Measurements from ENCODE around the gene PLXNC1. TPM values are rescaled to one million over a fixed set of nuclear protein-coding genes. Genes with fewer than 3 reads are reported as not detected.

The PLXNC1 gene
- total RNA-seq, 5 donors from 2014 or later (not counting 1 experiment from before 2014, with no cell fraction given) = 12.9 to 23.9 (median 19.2) TPM

DNA sequence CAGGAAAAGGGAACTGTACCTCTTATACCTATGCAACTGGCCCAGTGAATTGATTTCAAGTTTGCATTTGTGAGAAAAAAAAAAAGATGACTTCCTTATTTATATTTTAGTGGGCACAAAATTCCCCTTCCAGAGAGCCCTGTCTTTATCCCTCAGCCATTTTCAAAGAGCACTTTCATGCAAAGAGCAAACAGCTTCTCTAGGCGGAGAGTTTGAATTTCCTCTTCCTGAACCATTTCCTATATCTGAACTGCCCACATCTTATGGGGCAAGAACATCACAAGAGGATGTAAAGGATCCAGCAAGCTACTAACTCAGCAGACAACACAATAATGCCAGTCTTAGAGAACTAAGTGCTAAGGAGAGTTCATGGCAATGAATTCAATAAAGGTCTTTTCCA, 22.3 kb upstream of the PLXNC1 start:
- H3K4me3 Mint-ChIP-seq = peak overlapping the region in 2 of 3 donors; percentile 5 to 72
- POLR2A ChIA-PET = interaction anchor here (0.5 to 0.7 kb wide), 2 partner anchors 8 to 108 kb away, joined by 3 to 4 read pairs; no protein-coding TSS in a partner anchor

DNA sequence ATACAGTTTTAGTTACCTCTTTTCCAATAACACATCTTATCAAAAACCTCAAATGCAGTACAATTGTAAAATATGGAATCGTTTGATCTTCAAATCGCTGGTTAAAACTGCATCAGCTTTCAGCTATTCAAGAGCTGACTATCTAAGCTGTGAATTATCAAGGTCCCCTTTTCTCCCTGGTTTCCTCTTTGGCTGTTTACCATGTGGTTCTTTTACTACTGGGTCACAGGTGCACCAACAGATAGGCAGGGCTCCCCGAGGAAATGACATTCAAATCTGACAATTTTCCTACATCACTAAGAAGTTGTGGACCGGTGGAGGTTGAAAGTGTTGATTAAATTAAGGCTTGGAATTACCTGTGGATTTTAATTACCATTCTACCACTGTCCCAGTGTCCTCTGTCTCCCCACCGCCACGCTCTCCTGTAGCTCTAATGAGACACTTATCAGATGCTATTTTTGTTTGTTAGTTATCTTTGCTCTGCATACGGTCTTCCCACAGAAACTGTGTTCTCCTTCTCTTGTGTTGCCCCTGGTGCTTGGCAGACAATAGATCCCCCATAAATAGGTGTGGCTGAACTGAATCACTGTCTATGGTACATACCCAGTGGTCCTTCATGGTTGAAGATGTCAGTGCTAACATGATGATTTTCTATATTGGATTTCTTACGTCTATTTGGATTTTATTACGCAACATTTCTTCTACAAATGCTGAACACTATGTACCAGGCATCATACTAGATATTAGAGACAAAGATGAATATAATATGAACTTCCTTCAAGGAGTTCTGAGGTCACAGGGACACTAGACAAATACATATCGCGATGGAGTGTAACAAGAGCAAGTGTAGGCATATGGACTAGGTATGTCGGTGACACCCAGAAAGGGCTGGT, 20.9 kb upstream of the PLXNC1 start:
- Histone ChIP-seq H3K36me3 (ENCODE audit: control insufficient read depth in 2 of 2, extremely low read depth in 1 of 2, insufficient read depth in 1 of 2, low read length in 1 of 2) (no peaks in the 10 kb centered on the region), H3K4me1 (ENCODE audit: control insufficient read depth in 1 of 2, extremely low read depth in 1 of 2, insufficient read depth in 2 of 2, low read length in 2 of 2) (peaks cover 15 to 41% of the 10 kb centered on the region in 2 experiments), H3K9me3 (no peaks in the 10 kb centered on the region), H3K27me3 (replicated peaks in 1 of 2; ENCODE audit: control insufficient read depth in 2 of 2, extremely low read depth in 1 of 2, insufficient read depth in 2 of 2, low read length in 1 of 2) (no peaks in the 10 kb centered on the region), H3K27ac (ENCODE audit: low read length) (no peak overlapping the region), H3K4me3 (ENCODE audit: control insufficient read depth in 1 of 2, extremely low read depth in 1 of 2, low read length in 1 of 2) (no peak overlapping the region)
- Mint-ChIP-seq H3K4me1 (peaks cover 49 to 53% (median 52%) of the 10 kb centered on the region in 3 donors), H3K27me3 (no peaks in the 10 kb centered on the region), H3K36me3 (no peaks in the 10 kb centered on the region), H3K4me3 (no peak overlapping the region), H3K9me3 (no peaks in the 10 kb centered on the region), H3K27ac (peak overlapping the region; percentile 1 to 17)
- 85% methylated on average over 4 of the region's 12 CpGs for WGBS (ENCODE audit: insufficient coverage)
- ATAC-seq (replicated peaks in 1 of 4) (no peak), DNase-seq (no peak)
- POLR2A ChIA-PET = interaction anchor here in 1 of 2 donors (0.7 kb wide), 1 partner anchor 26 kb away, joined by 3 read pairs; no protein-coding TSS in a partner anchor
- CTCF ChIA-PET = interaction anchor here in 1 of 2 donors (0.5 to 1.3 kb wide), 2 partner anchors 27 to 395 kb away, joined by 4 to 5 read pairs; no protein-coding TSS in a partner anchor

More for the DNA sequence above, 22.3 kb upstream of the PLXNC1 start:
- no CpG with 5 or more reads among the region's 1 CpG for WGBS (ENCODE audit: insufficient coverage)
- Mint-ChIP-seq H3K4me1 (peaks cover 52 to 59% (median 55%) of the 10 kb centered on the region in 3 donors), H3K27ac (peak overlapping the region; percentile 80 to 84), H3K36me3 (no peaks in the 10 kb centered on the region), H3K9me3 (no peaks in the 10 kb centered on the region), H3K27me3 (no peaks in the 10 kb centered on the region)
- H3K9me3 ChIP-seq = no peaks in the 10 kb centered on the region
- peak overlapping the region; percentile 2 for H3K27ac ChIP-seq (ENCODE audit: low read length)
- H3K4me3 ChIP-seq (ENCODE audit: control insufficient read depth in 1 of 2, extremely low read depth in 1 of 2, low read length in 1 of 2) = no peak overlapping the region
- no peaks in the 10 kb centered on the region for H3K27me3 ChIP-seq (replicated peaks in 1 of 2; ENCODE audit: control insufficient read depth in 2 of 2, extremely low read depth in 1 of 2, insufficient read depth in 2 of 2, low read length in 1 of 2)
- H3K36me3 ChIP-seq (ENCODE audit: control insufficient read depth in 2 of 2, extremely low read depth in 1 of 2, insufficient read depth in 1 of 2, low read length in 1 of 2) = no peaks in the 10 kb centered on the region
- CTCF ChIA-PET = interaction anchor here (0.6 to 3.5 kb wide), 5 partner anchors 9 to 658 kb away, joined by 3 to 16 read pairs (median 3); no protein-coding TSS in a partner anchor
- ATAC-seq (replicated peaks in 1 of 4) (peak; percentile 25 to 62 (median 32)), DNase-seq (peak in 1 of 35 experiments; percentile 16)
- peaks cover 15 to 44% of the 10 kb centered on the region in 2 experiments for H3K4me1 ChIP-seq (ENCODE audit: control insufficient read depth in 1 of 2, extremely low read depth in 1 of 2, insufficient read depth in 2 of 2, low read length in 2 of 2)

- Mint-ChIP-seq H3K27me3 (no peaks in the 10 kb centered on the region), H3K27ac (no peak overlapping the region), H3K9me3 (no peaks in the 10 kb centered on the region), H3K4me1 (peaks cover 41 to 45% (median 44%) of the 10 kb centered on the region in 3 donors), H3K4me3 (no peak overlapping the region), H3K36me3 (no peaks in the 10 kb centered on the region)
- ATAC-seq (replicated peaks in 1 of 4) (no peak), DNase-seq (no peak)
- Histone ChIP-seq H3K4me3 (ENCODE audit: control insufficient read depth in 1 of 2, extremely low read depth in 1 of 2, low read length in 1 of 2) (no peak overlapping the region), H3K36me3 (ENCODE audit: control insufficient read depth in 2 of 2, extremely low read depth in 1 of 2, insufficient read depth in 1 of 2, low read length in 1 of 2) (no peaks in the 10 kb centered on the region), H3K4me1 (ENCODE audit: control insufficient read depth in 1 of 2, extremely low read depth in 1 of 2, insufficient read depth in 2 of 2, low read length in 2 of 2) (peaks cover 11 to 34% of the 10 kb centered on the region in 2 experiments), H3K9me3 (no peaks in the 10 kb centered on the region), H3K27me3 (replicated peaks in 1 of 2; ENCODE audit: control insufficient read depth in 2 of 2, extremely low read depth in 1 of 2, insufficient read depth in 2 of 2, low read length in 1 of 2) (no peaks in the 10 kb centered on the region), H3K27ac (ENCODE audit: low read length) (no peak overlapping the region)
- ChIA-PET CTCF (interaction anchor here (0.5 to 0.6 kb wide), 2 partner anchors 49 to 630 kb away, joined by 4 to 5 read pairs; no protein-coding TSS in a partner anchor), POLR2A (interaction anchor here in 1 of 2 donors (0.5 kb wide), 1 partner anchor 1182 kb away, joined by 5 read pairs; no protein-coding TSS in a partner anchor)
- WGBS (ENCODE audit: insufficient coverage) = no CpG with 5 or more reads among the region's 4 CpGs
These were observed 20.1 kb upstream of the PLXNC1 start for GRCh38 chr12:94128280-94128679.

DNA sequence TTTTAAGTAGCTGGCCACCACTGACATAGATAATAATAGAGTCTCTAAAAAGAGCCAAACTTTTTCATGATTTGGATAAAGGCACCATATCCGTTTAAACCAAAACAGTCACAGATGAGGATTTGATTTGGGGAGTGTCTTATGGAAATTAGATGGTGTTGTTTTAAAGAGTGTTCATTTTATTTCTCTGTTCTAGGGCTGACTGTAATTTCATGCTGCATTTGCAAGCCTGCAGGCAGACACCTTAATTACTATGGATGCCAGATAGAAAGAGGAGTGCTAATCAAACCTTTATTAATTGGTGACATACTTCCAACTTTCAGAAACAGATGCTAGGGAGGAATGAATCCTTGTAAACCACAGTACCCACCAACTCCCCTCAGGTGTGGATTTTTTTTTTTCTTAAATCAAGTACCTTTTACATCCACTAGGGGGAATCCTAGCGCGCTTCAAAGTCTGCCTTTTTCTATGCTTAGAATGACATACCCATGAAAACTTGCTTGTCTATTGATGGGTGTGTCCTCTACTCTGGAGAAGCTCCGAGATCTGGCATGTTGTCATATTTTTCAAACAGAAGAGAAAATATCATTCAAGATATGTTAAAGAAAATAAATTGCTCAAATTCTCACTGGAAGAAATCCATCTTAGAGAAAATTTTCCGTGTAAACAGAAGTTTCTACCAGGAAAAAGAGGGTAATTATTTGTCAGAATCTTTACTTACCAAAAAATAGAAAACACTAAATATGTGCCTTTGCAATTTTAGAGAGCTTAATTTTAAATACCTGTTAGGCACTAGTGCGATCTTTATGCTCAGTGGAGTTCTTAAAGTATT, 14.2 kb upstream of the PLXNC1 start:
- Histone ChIP-seq H3K4me1 (ENCODE audit: control insufficient read depth in 1 of 2, extremely low read depth in 1 of 2, insufficient read depth in 2 of 2, low read length in 2 of 2) (no peaks in the 10 kb centered on the region), H3K9me3 (no peaks in the 10 kb centered on the region), H3K4me3 (ENCODE audit: control insufficient read depth in 1 of 2, extremely low read depth in 1 of 2, low read length in 1 of 2) (no peak overlapping the region), H3K27ac (ENCODE audit: low read length) (no peak overlapping the region), H3K27me3 (replicated peaks in 1 of 2; ENCODE audit: control insufficient read depth in 2 of 2, extremely low read depth in 1 of 2, insufficient read depth in 2 of 2, low read length in 1 of 2) (no peaks in the 10 kb centered on the region), H3K36me3 (ENCODE audit: control insufficient read depth in 2 of 2, extremely low read depth in 1 of 2, insufficient read depth in 1 of 2, low read length in 1 of 2) (no peaks in the 10 kb centered on the region)
- Mint-ChIP-seq H3K9me3 (no peaks in the 10 kb centered on the region), H3K4me1 (peaks cover 3 to 9% (median 3%) of the 10 kb centered on the region in 3 donors), H3K36me3 (no peaks in the 10 kb centered on the region), H3K27me3 (no peaks in the 10 kb centered on the region), H3K4me3 (no peak overlapping the region), H3K27ac (no peak overlapping the region)
- ATAC-seq (replicated peaks in 1 of 4) = peak; percentile 80 to 90 (median 86)
- no CpG with 5 or more reads among the region's 6 CpGs for WGBS (ENCODE audit: insufficient coverage)
- DNase-seq = peak in 20 of 35 experiments; percentile 10 to 76 (median 22)
- ChIA-PET CTCF (interaction anchor here (0.5 to 2.3 kb wide), 28 partner anchors 9 to 859 kb away, joined by 3 to 16 read pairs (median 4); no protein-coding TSS in a partner anchor), POLR2A (interaction anchor here in 1 of 2 donors (0.7 kb wide), 1 partner anchor 8 kb away, joined by 4 read pairs; no protein-coding TSS in a partner anchor)

- Histone ChIP-seq H3K4me1 (ENCODE audit: control insufficient read depth in 1 of 2, extremely low read depth in 1 of 2, insufficient read depth in 2 of 2, low read length in 2 of 2) (no peaks in the 10 kb centered on the region), H3K36me3 (ENCODE audit: control insufficient read depth in 2 of 2, extremely low read depth in 1 of 2, insufficient read depth in 1 of 2, low read length in 1 of 2) (no peaks in the 10 kb centered on the region), H3K4me3 (ENCODE audit: control insufficient read depth in 1 of 2, extremely low read depth in 1 of 2, low read length in 1 of 2) (no peak overlapping the region), H3K27ac (ENCODE audit: low read length) (no peak overlapping the region), H3K27me3 (replicated peaks in 1 of 2; ENCODE audit: control insufficient read depth in 2 of 2, extremely low read depth in 1 of 2, insufficient read depth in 2 of 2, low read length in 1 of 2) (no peaks in the 10 kb centered on the region), H3K9me3 (no peaks in the 10 kb centered on the region)
- POLR2A ChIA-PET = no interaction called here
- Mint-ChIP-seq H3K36me3 (no peaks in the 10 kb centered on the region), H3K27me3 (no peaks in the 10 kb centered on the region), H3K4me3 (no peak overlapping the region), H3K9me3 (no peaks in the 10 kb centered on the region), H3K4me1 (peaks cover 3 to 14% (median 3%) of the 10 kb centered on the region in 3 donors), H3K27ac (no peak overlapping the region)
- no peak for DNase-seq
- CTCF ChIA-PET = interaction anchor here (1.0 to 2.3 kb wide), 11 partner anchors 9 to 633 kb away, joined by 3 to 16 read pairs (median 6); no protein-coding TSS in a partner anchor
- no CpG with 5 or more reads among the region's 1 CpG for WGBS (ENCODE audit: insufficient coverage)
- no peak for ATAC-seq (replicated peaks in 1 of 4)
These were observed 12.5 kb upstream of the PLXNC1 start for GRCh38 chr12:94135896-94136295.

GRCh38 chr12:94139816-94140215, 8.6 kb upstream of the PLXNC1 start:
- Histone ChIP-seq H3K4me3 (ENCODE audit: control insufficient read depth in 1 of 2, extremely low read depth in 1 of 2, low read length in 1 of 2) (no peak overlapping the region), H3K9me3 (no peaks in the 10 kb centered on the region), H3K4me1 (ENCODE audit: control insufficient read depth in 1 of 2, extremely low read depth in 1 of 2, insufficient read depth in 2 of 2, low read length in 2 of 2) (no peaks in the 10 kb centered on the region), H3K36me3 (ENCODE audit: control insufficient read depth in 2 of 2, extremely low read depth in 1 of 2, insufficient read depth in 1 of 2, low read length in 1 of 2) (no peaks in the 10 kb centered on the region), H3K27me3 (replicated peaks in 1 of 2; ENCODE audit: control insufficient read depth in 2 of 2, extremely low read depth in 1 of 2, insufficient read depth in 2 of 2, low read length in 1 of 2) (no peaks in the 10 kb centered on the region), H3K27ac (ENCODE audit: low read length) (no peak overlapping the region)
- no peak overlapping the region for H3K27ac Mint-ChIP-seq
- H3K27me3 Mint-ChIP-seq = no peaks in the 10 kb centered on the region
- no peaks in the 10 kb centered on the region for H3K36me3 Mint-ChIP-seq
- CTCF ChIA-PET = no interaction called here
- 95% methylated on average over 21 of the region's 21 CpGs for WGBS (ENCODE audit: insufficient coverage)
- ATAC-seq (replicated peaks in 1 of 4) = no peak
- H3K4me3 Mint-ChIP-seq = no peak overlapping the region
- H3K9me3 Mint-ChIP-seq = no peaks in the 10 kb centered on the region
- POLR2A ChIA-PET = no interaction called here
- peaks cover 0 to 6% (median 0%) of the 10 kb centered on the region in 3 donors for H3K4me1 Mint-ChIP-seq
- no peak for DNase-seq
